HEK293T (cell line): Measurements from ENCODE around the gene PCDHGA6.
A peak's percentile ranks its signal among the peaks of the same experiment; 100 is the strongest.
"Not testable (repeated sequence)": the region's sequence is repeated elsewhere in the genome, so short reads cannot be mapped to it uniquely, and the experiment has no call there.

ENCODE experiments used
- CTCF ChIA-PET: fragments of 350-600 bp; formaldehyde crosslinking; extraction: SDS; loops from one replicate; lab custom pipeline; 2021; ENCODE audit warnings: antibody characterized with exemption, inconsistent platforms; lab: Yijun Ruan, JAX
- POLR2A ChIA-PET: fragments of 350-600 bp; formaldehyde crosslinking; extraction: SDS; loops from one replicate; lab custom pipeline; 2020; ENCODE audit warnings: antibody characterized with exemption, inconsistent platforms; lab: Yijun Ruan, JAX
- DNase-seq: peaks from one replicate; pipeline ENCODE4 v3.0.0; 2012; ENCODE audit warnings: mixed read lengths; ENCODE audit errors: extremely low spot score
- ARNT ChIP-seq: fragments of 450-650 bp; IDR thresholded peaks from 2 replicates; pipeline ENCODE4 v1.6.1; 2017; ENCODE audit warnings: mild to moderate bottlenecking
- BHLHE40 ChIP-seq: fragments of 450-650 bp; IDR thresholded peaks from 2 replicates; pipeline ENCODE4 v1.6.1; 2016; ENCODE audit warnings: mild to moderate bottlenecking, moderate library complexity, borderline replicate concordance
- CTBP1 ChIP-seq: fragments of 450-650 bp; IDR thresholded peaks from 2 replicates; pipeline ENCODE4 v1.6.1; 2016; ENCODE audit warnings: borderline replicate concordance
- ELF4 ChIP-seq: fragments of 450-650 bp; IDR thresholded peaks from 2 replicates; pipeline ENCODE4 v1.6.1; 2017; ENCODE audit warnings: antibody characterized with exemption
- FOXA1 ChIP-seq: fragments of 450-650 bp; IDR thresholded peaks from 2 replicates; pipeline ENCODE4 v1.6.1; 2016; ENCODE audit warnings: mild to moderate bottlenecking
- FOXK2 ChIP-seq: fragments of 450-650 bp; IDR thresholded peaks from 2 replicates; pipeline ENCODE4 v1.6.1; 2016; ENCODE audit warnings: mild to moderate bottlenecking
- FOXM1 ChIP-seq: fragments of 450-650 bp; IDR thresholded peaks from 2 replicates; pipeline ENCODE4 v1.6.1; 2017; ENCODE audit warnings: mild to moderate bottlenecking, borderline replicate concordance
- HDGF ChIP-seq: fragments of 450-650 bp; IDR thresholded peaks from 2 replicates; pipeline ENCODE4 v1.6.1; 2017; ENCODE audit warnings: antibody characterized with exemption, borderline replicate concordance
- L3MBTL2 ChIP-seq: fragments of 450-650 bp; conservative IDR thresholded peaks from 2 replicates; pipeline ENCODE4 v1.6.1; 2016; ENCODE audit warnings: mild to moderate bottlenecking
- LEF1 ChIP-seq: fragments of 450-650 bp; IDR thresholded peaks from 2 replicates; pipeline ENCODE4 v1.6.1; 2017; ENCODE audit warnings: mild to moderate bottlenecking, borderline replicate concordance
- NFRKB ChIP-seq: fragments of 450-650 bp; IDR thresholded peaks from 2 replicates; pipeline ENCODE4 v1.6.1; 2016; ENCODE audit warnings: mild to moderate bottlenecking, moderate library complexity
- PKNOX1 ChIP-seq: fragments of 450-650 bp; IDR thresholded peaks from 2 replicates; pipeline ENCODE4 v1.6.1; 2016
- SP1 ChIP-seq: fragments of 450-650 bp; IDR thresholded peaks from 2 replicates; pipeline ENCODE4 v1.6.1; 2017
- SUZ12 ChIP-seq: fragments of 450-650 bp; IDR thresholded peaks from 2 replicates; pipeline ENCODE4 v1.6.1; 2016; ENCODE audit warnings: mild to moderate bottlenecking
- TARDBP ChIP-seq: fragments of 450-650 bp; IDR thresholded peaks from 2 replicates; pipeline ENCODE4 v1.6.1; 2016
- ZNF384 ChIP-seq: fragments of 450-650 bp; IDR thresholded peaks from 2 replicates; pipeline ENCODE4 v1.6.1; 2016

The PCDHGA6 gene

GRCh38 chr5:141388661-141389060 lies 15.0 kb downstream of the PCDHGA6 start:
- CTCF ChIA-PET = no interaction called here
- TF ChIP-seq ZNF384 = no peak
- TF ChIP-seq LEF1 = no peak
- TF ChIP-seq CTBP1 = no peak
- no peak for TF ChIP-seq FOXM1
- no peak for TF ChIP-seq HDGF
- no peak for TF ChIP-seq ELF4
- TF ChIP-seq FOXA1 = no peak
- TF ChIP-seq FOXK2 = no peak
- TF ChIP-seq SUZ12 = no peak
- TF ChIP-seq BHLHE40 = no peak
- TF ChIP-seq L3MBTL2 = no peak
- no peak for TF ChIP-seq SP1
- no peak for TF ChIP-seq NFRKB
- TF ChIP-seq TARDBP = no peak
- no peak for DNase-seq
- POLR2A ChIA-PET = no interaction called here

- POLR2A ChIA-PET = no interaction called here
- no peak for DNase-seq
- TF ChIP-seq BHLHE40 = no peak
- TF ChIP-seq SUZ12 = no peak
- TF ChIP-seq PKNOX1 = no peak
- TF ChIP-seq TARDBP = no peak
- TF ChIP-seq FOXK2 = no peak
- no peak for TF ChIP-seq ARNT
- no peak for TF ChIP-seq HDGF
- TF ChIP-seq CTBP1 = no peak
- TF ChIP-seq SP1 = no peak
- no peak for TF ChIP-seq L3MBTL2
- TF ChIP-seq ELF4 = no peak
- TF ChIP-seq ZNF384 = no peak
- no peak for TF ChIP-seq FOXM1
- no peak for TF ChIP-seq LEF1
- TF ChIP-seq NFRKB = no peak
- no peak for TF ChIP-seq FOXA1
- CTCF ChIA-PET = interaction anchor here (0.6 kb wide), 2 partner anchors 59 to 155 kb away, joined by 3 read pairs; partner anchors contain the start of gene PCDHGA1
Measured at GRCh38 chr5:141389153-141390042, 15.7 kb downstream of the PCDHGA6 start.

GRCh38 chr5:141392429-141393198 lies 18.9 kb downstream of the PCDHGA6 start, which contains the start of gene PCDHGA8:
TSS of gene PCDHGA8 (plus strand) at chr5:141392633. CDS start at chr5:141392814, 181 bp downstream.
- no peak for DNase-seq
- CTCF ChIA-PET = no interaction called here
- POLR2A ChIA-PET = no interaction called here
- TF ChIP-seq L3MBTL2 = peak; percentile 59; the same call in 1 of the 2 replicates
- no peak for TF ChIP-seq TARDBP

- TF ChIP-seq L3MBTL2 (no peak), TARDBP (no peak), FOXA1 (no peak), LEF1 (no peak), FOXM1 (no peak), BHLHE40 (no peak), CTBP1 (no peak), NFRKB (no peak)
- POLR2A ChIA-PET = no interaction called here
- no peak for DNase-seq
- CTCF ChIA-PET = no interaction called here
Measured at GRCh38 chr5:141393267-141393666, 19.6 kb downstream of the PCDHGA6 start.

GRCh38 chr5:141394401-141395187 lies 20.9 kb downstream of the PCDHGA6 start:
- DNase-seq, POLR2A ChIA-PET, CTCF ChIA-PET: not testable (repeated sequence)

GRCh38 chr5:141397756-141398551 lies 24.3 kb downstream of the PCDHGA6 start, which contains the start of gene PCDHGB5:
TSS of gene PCDHGB5 (plus strand) at chr5:141397947. CDS start at chr5:141398128, 181 bp downstream.
- CTCF ChIA-PET, DNase-seq, POLR2A ChIA-PET: not testable (repeated sequence)

- no peak for DNase-seq
- CTCF ChIA-PET = no interaction called here
- POLR2A ChIA-PET = no interaction called here
- TF ChIP-seq TARDBP (no peak), SP1 (no peak), FOXM1 (no peak), FOXK2 (no peak), SUZ12 (no peak), ARNT (no peak), HDGF (no peak), ELF4 (no peak), FOXA1 (no peak)
Measured at GRCh38 chr5:141398608-141399007, 24.9 kb downstream of the PCDHGA6 start.
